Measurements from ENCODE around the gene TAX1BP3.

TAX1BP3 gene

GRCh38 chr17:3657874-3658783, 10.2 kb downstream of the TAX1BP3 start:
- DNase-seq (ENCODE audit: low spot score) = no peak

- no peak for DNase-seq (ENCODE audit: low spot score)
These were observed 10.8 kb downstream of the TAX1BP3 start for GRCh38 chr17:3657588-3657869.

- DNase-seq (ENCODE audit: low spot score) = no peak
These were observed 11.4 kb downstream of the TAX1BP3 start for GRCh38 chr17:3656755-3657587.

GRCh38 chr17:3656353-3656752, 12.0 kb downstream of the TAX1BP3 start:
- no peak for DNase-seq (ENCODE audit: low spot score)

GRCh38 chr17:3655766-3656165, 12.6 kb downstream of the TAX1BP3 start:
- no peak for DNase-seq (ENCODE audit: low spot score)

GRCh38 chr17:3647769-3648555, 20.4 kb downstream of the TAX1BP3 start:
- DNase-seq (ENCODE audit: low spot score) = peak; percentile 68

- no peak for DNase-seq (ENCODE audit: low spot score)
These were observed 21.1 kb downstream of the TAX1BP3 start for GRCh38 chr17:3647251-3647650.

- DNase-seq (ENCODE audit: low spot score) = no peak
These were observed 23.1 kb downstream of the TAX1BP3 start for GRCh38 chr17:3645310-3645709.

GRCh38 chr17:3643889-3644349, 24.5 kb downstream of the TAX1BP3 start:
- no peak for DNase-seq (ENCODE audit: low spot score)

GRCh38 chr17:3641717-3642486, 26.5 kb downstream of the TAX1BP3 start:
- no peak for DNase-seq (ENCODE audit: low spot score)

- DNase-seq (ENCODE audit: low spot score) = no peak
These were observed 27.4 kb downstream of the TAX1BP3 start for GRCh38 chr17:3641014-3641413.

- DNase-seq (ENCODE audit: low spot score) = no peak
These were observed 28.3 kb downstream of the TAX1BP3 start for GRCh38 chr17:3639981-3640596.

GRCh38 chr17:3636908-3637373, 31.4 kb downstream of the TAX1BP3 start:
- no peak for DNase-seq (ENCODE audit: low spot score)

- peak; percentile 93 for DNase-seq (ENCODE audit: low spot score)
These were observed 32.0 kb downstream of the TAX1BP3 start, which contains the start of the genes CTNS and SHPK for GRCh38 chr17:3636154-3636907. Gene CTNS (plus strand): TSS chr17:3636760. CDS start chr17:3640207, 3,447 bp downstream. Gene SHPK (minus strand): TSS chr17:3636250. CDS start chr17:3636219, 31 bp downstream.

- DNase-seq (ENCODE audit: low spot score) = no peak
These were observed 32.8 kb downstream of the TAX1BP3 start for GRCh38 chr17:3635474-3636153.

GRCh38 chr17:3632287-3632686, 36.1 kb downstream of the TAX1BP3 start:
- no peak for DNase-seq (ENCODE audit: low spot score)

- DNase-seq (ENCODE audit: low spot score) = no peak
These were observed 37.6 kb downstream of the TAX1BP3 start for GRCh38 chr17:3630781-3631180.

- no peak for DNase-seq (ENCODE audit: low spot score)
These were observed 40.6 kb downstream of the TAX1BP3 start for GRCh38 chr17:3627769-3628167.
